H1 (cell line): ENCODE measurements around the gene FARSB. TPM values are rescaled to one million over a fixed set of nuclear protein-coding genes. Genes with fewer than 3 reads are reported as not detected.

ENCODE experiments used
- CTCF ChIA-PET: fragments of 300-600 bp; sonication (Branson Sonifier 250); formaldehyde crosslinking; loops from one replicate; lab custom pipeline; 2021; ENCODE audit not compliant: partially characterized antibody; lab: Charles Lee
- POLR2A ChIA-PET: fragments of 300-600 bp; sonication (Branson Sonifier 250); formaldehyde crosslinking; loops from one replicate; lab custom pipeline; 2021; ENCODE audit warnings: inconsistent platforms; ENCODE audit not compliant: partially characterized antibody; lab: Charles Lee
- DNase-seq, 2 experiments: peaks; one replicate each; pipeline versions ENCODE4 v3.0.0 to v3.0.0-alpha.2; 2010 to 2022; ENCODE audit warnings: low spot score in 2 of 2, low read depth in 1 of 2, mixed read lengths in 1 of 2
- FAIRE-seq: peaks from 2 replicates; lab custom pipeline; 2011; peaks lifted over from hg19 to GRCh38; lab: Jason Lieb, UNC
- H2AFZ ChIP-seq: 2 replicates; pipeline ENCODE4 v1.8.1; 2012; ENCODE audit warnings: low read length, inconsistent platforms
- H2AK5ac ChIP-seq: 2 replicates; pipeline ENCODE4 v1.6.1; 2013; ENCODE audit warnings: low read depth, low read length
- H2BK120ac ChIP-seq: replicated peaks from 2 replicates; pipeline ENCODE3; 2013; ENCODE audit warnings: low read depth, low read length, inconsistent platforms
- H2BK12ac ChIP-seq: 2 replicates; pipeline ENCODE4 v1.6.1; 2013; ENCODE audit warnings: low read depth, low read length
- H2BK15ac ChIP-seq: 2 replicates; pipeline ENCODE4 v1.6.1; 2013; ENCODE audit warnings: low read length
- H2BK20ac ChIP-seq: 2 replicates; pipeline ENCODE4 v1.6.1; 2013; ENCODE audit warnings: low read length
- H2BK5ac ChIP-seq: 2 replicates; pipeline ENCODE4 v1.6.1; 2013; ENCODE audit warnings: low read depth, low read length
- H3K14ac ChIP-seq: 2 replicates; pipeline ENCODE4 v1.6.1; 2013; ENCODE audit warnings: inconsistent platforms; ENCODE audit not compliant: insufficient read length
- H3K18ac ChIP-seq: 2 replicates; pipeline ENCODE4 v1.6.1; 2013; ENCODE audit warnings: low read length; ENCODE audit errors: extremely low read depth
- H3K23ac ChIP-seq: 2 replicates; pipeline ENCODE4 v1.6.1; 2013; ENCODE audit warnings: inconsistent platforms; ENCODE audit not compliant: insufficient read length
- H3K23me2 ChIP-seq: 2 replicates; pipeline ENCODE4 v1.6.1; 2013; ENCODE audit warnings: low read depth, low read length
- H3K27ac ChIP-seq: 2 replicates; pipeline ENCODE4 v1.6.1; 2011; ENCODE audit warnings: low read depth, low read length, inconsistent platforms
- H3K27me3 ChIP-seq, 4 experiments: replicated peaks in 1 of 4; 1 replicate in 1 of 4; 2 replicates in 3 of 4; pipeline versions ENCODE4 v1.6.1 to v1.8.1; 2011 to 2013; ENCODE audit warnings: low read length in 3 of 4, mild to moderate bottlenecking in 3 of 4, inconsistent platforms in 2 of 4, mixed read lengths in 2 of 4, moderate library complexity in 1 of 4; ENCODE audit not compliant: control insufficient read depth in 3 of 4, insufficient read depth in 3 of 4; ENCODE audit errors: extremely low read depth in 1 of 4
- H3K36me3 ChIP-seq, 4 experiments: 2 replicates each; pipeline versions ENCODE4 v1.6.1 to v1.8.1; 2011 to 2013; ENCODE audit warnings: mild to moderate bottlenecking in 4 of 4, low read length in 3 of 4, moderate library complexity in 2 of 4, control low read depth in 1 of 4, inconsistent platforms in 1 of 4; ENCODE audit not compliant: insufficient read depth in 4 of 4, control insufficient read depth in 2 of 4
- H3K4ac ChIP-seq: replicated peaks from 2 replicates; pipeline ENCODE3; 2013; ENCODE audit warnings: low read length, low read depth, mixed read lengths, inconsistent platforms; ENCODE audit not compliant: insufficient read length
- H3K4me1 ChIP-seq, 4 experiments: replicated peaks in 1 of 4; 1 replicate in 1 of 4; 2 replicates in 3 of 4; pipeline versions ENCODE4 v1.6.1 to v1.8.1; 2011 to 2013; ENCODE audit warnings: low read length in 3 of 4, inconsistent platforms in 2 of 4, mixed read lengths in 1 of 4; ENCODE audit not compliant: insufficient read depth in 4 of 4, control insufficient read depth in 3 of 4
- H3K4me2 ChIP-seq, 2 experiments: 2 replicates each; pipeline versions ENCODE4 v1.6.1 to v1.8.1; 2011 to 2013; ENCODE audit warnings: low read depth in 2 of 2, low read length in 2 of 2, control low read depth in 1 of 2, inconsistent platforms in 1 of 2, mild to moderate bottlenecking in 1 of 2; ENCODE audit not compliant: insufficient read depth in 1 of 2
- H3K4me3 ChIP-seq, 4 experiments: fragments of 200-600, 300-600 bp in 1 of 4; sonication (generic), shearing (Covaris generic), sonication (Bioruptor Twin) in 1 of 4; 2 replicates each; pipeline versions ENCODE4 v1.5.1 to v1.8.1; 2011 to 2016; ENCODE audit warnings: low read length in 4 of 4, low read depth in 3 of 4, control low read depth in 2 of 4, inconsistent platforms in 2 of 4, mild to moderate bottlenecking in 2 of 4, mixed read lengths in 1 of 4, moderate library complexity in 1 of 4; ENCODE audit not compliant: insufficient read depth in 2 of 4; ENCODE audit errors: extremely low read depth in 1 of 4
- H3K56ac ChIP-seq: replicated peaks from 2 replicates; pipeline ENCODE3; 2013; ENCODE audit warnings: low read depth, mild to moderate bottlenecking, mixed read lengths, low read length, inconsistent platforms; ENCODE audit not compliant: insufficient read length
- H3K79me1 ChIP-seq: 2 replicates; pipeline ENCODE4 v1.6.1; 2013; ENCODE audit warnings: low read depth, low read length, control low read depth
- H3K79me2 ChIP-seq, 2 experiments: 2 replicates each; pipeline versions ENCODE4 v1.6.1 to v1.8.1; 2012 to 2013; ENCODE audit warnings: low read length in 2 of 2, mild to moderate bottlenecking in 2 of 2, inconsistent platforms in 1 of 2; ENCODE audit not compliant: insufficient read depth in 2 of 2, control insufficient read depth in 1 of 2
- H3K9ac ChIP-seq, 4 experiments: replicated peaks in 1 of 4; 1 replicate in 1 of 4; 2 replicates in 3 of 4; pipeline versions ENCODE4 v1.6.1 to v1.8.1; 2011 to 2013; ENCODE audit warnings: low read depth in 3 of 4, low read length in 3 of 4, control low read depth in 2 of 4, mild to moderate bottlenecking in 2 of 4, moderate library complexity in 2 of 4, inconsistent platforms in 1 of 4; ENCODE audit errors: extremely low read depth in 1 of 4
- H3K9me3 ChIP-seq, 2 experiments: 2 replicates each; pipeline versions ENCODE4 v1.6.1 to v1.8.1; 2012 to 2013; ENCODE audit warnings: mild to moderate bottlenecking in 2 of 2, moderate library complexity in 2 of 2, control low read depth in 1 of 2, inconsistent platforms in 1 of 2, low read depth in 1 of 2, low read length in 1 of 2, mixed read lengths in 1 of 2; ENCODE audit not compliant: insufficient read depth in 2 of 2
- H4K20me1 ChIP-seq, 2 experiments: replicated peaks in 1 of 2; 2 replicates each; pipeline versions ENCODE3 to v1.8.1; 2011 to 2013; ENCODE audit warnings: inconsistent platforms in 2 of 2, low read length in 2 of 2, mild to moderate bottlenecking in 1 of 2; ENCODE audit not compliant: insufficient read depth in 2 of 2, control insufficient read depth in 1 of 2
- H4K5ac ChIP-seq: 2 replicates; pipeline ENCODE4 v1.6.1; 2013; ENCODE audit warnings: low read length, low read depth, mixed read lengths, inconsistent platforms; ENCODE audit not compliant: insufficient read length
- H4K8ac ChIP-seq: 2 replicates; pipeline ENCODE4 v1.8.0; 2013; ENCODE audit warnings: mild to moderate bottlenecking, moderate library complexity, low read length, inconsistent platforms; ENCODE audit not compliant: insufficient read depth; ENCODE audit errors: extremely low read depth
- H4K91ac ChIP-seq: replicated peaks from 2 replicates; pipeline ENCODE3; 2013; ENCODE audit warnings: low read length, mixed read lengths, inconsistent platforms; ENCODE audit not compliant: insufficient read length
- BCL11A ChIP-seq, 2 experiments: IDR thresholded peaks; one replicate each; pipeline ENCODE4 v1.6.1; 2011; ENCODE audit warnings: low read depth in 2 of 2, low read length in 2 of 2, mild to moderate bottlenecking in 2 of 2
- CHD1 ChIP-seq: IDR thresholded peaks from 2 replicates; pipeline ENCODE4 v1.6.1; 2012; ENCODE audit warnings: low read depth, low read length, improper control_type of control experiment
- CREB1 ChIP-seq: IDR thresholded peaks from 2 replicates; pipeline ENCODE4 v1.6.1; 2012; ENCODE audit warnings: inconsistent platforms
- CTBP2 ChIP-seq: IDR thresholded peaks from 2 replicates; pipeline ENCODE4 v1.7.0; 2011; ENCODE audit warnings: borderline replicate concordance, mild to moderate bottlenecking, moderate library complexity, mixed read lengths, low read length; ENCODE audit not compliant: insufficient read depth, insufficient read length
- JUN ChIP-seq: IDR thresholded peaks from 2 replicates; pipeline ENCODE4 v1.6.1; 2011; ENCODE audit warnings: low read depth, mild to moderate bottlenecking, improper control_type of control experiment, low read length
- KDM4A ChIP-seq: IDR thresholded peaks from one replicate; pipeline ENCODE4 v1.7.1; 2012; ENCODE audit warnings: low read depth, mild to moderate bottlenecking, moderate library complexity, low read length, inconsistent platforms; ENCODE audit not compliant: severe bottlenecking
- RFX5 ChIP-seq: IDR thresholded peaks from 2 replicates; pipeline ENCODE4 v1.6.1; 2011; ENCODE audit warnings: low read depth, low read length, improper control_type of control experiment, borderline replicate concordance
- SAP30 ChIP-seq: fragments of 300-600 bp; sonication (generic); IDR thresholded peaks from 2 replicates; pipeline ENCODE4 v1.7.1; 2012; ENCODE audit warnings: low read length, moderate library complexity, mild to moderate bottlenecking, inconsistent platforms; ENCODE audit not compliant: insufficient read depth, insufficient replicate concordance
- SP4 ChIP-seq: IDR thresholded peaks from 2 replicates; pipeline ENCODE4 v1.6.1; 2012; ENCODE audit warnings: low read length, inconsistent platforms
- SRF ChIP-seq: IDR thresholded peaks from 2 replicates; pipeline ENCODE4 v1.6.1; 2011; ENCODE audit warnings: mild to moderate bottlenecking, low read depth, low read length, moderate library complexity
- SUZ12 ChIP-seq: fragments of 200-600 bp; sonication (generic); IDR thresholded peaks from 2 replicates; pipeline ENCODE4 v1.6.1; 2012; ENCODE audit warnings: mild to moderate bottlenecking, inconsistent platforms, low read length, moderate library complexity, mixed read lengths
- WGBS, 2 experiments: shearing (Covaris generic) in 1 of 2; methylation state at CpG; one replicate each; pipeline versions ENCODE4 v1.1.6 to v1.1.7; 2013 to 2015; ENCODE audit warnings: low lambda C conversion rate in 2 of 2, mixed read lengths in 2 of 2, inconsistent platforms in 1 of 2, low coverage in 1 of 2, missing lambda C conversion rate in 1 of 2; ENCODE audit not compliant: insufficient replicate concordance in 2 of 2, insufficient coverage in 1 of 2, insufficient read length in 1 of 2; ENCODE audit errors: extremely low coverage in 1 of 2, missing lambda C conversion rate in 1 of 2; 5-methylcytosine and 5-hydroxymethylcytosine counted together
- polyA plus RNA-seq, 7 experiments: library from polyadenylated mRNA; depleted of rRNA in 3 of 7; stranded (reverse) in 5 of 7; unstranded in 2 of 7; fragments of >200 nt in 5 of 7; fragments of 200-250 nt in 2 of 7; gene quantifications; 1 replicate in 5 of 7; 2 replicates in 1 of 7; 4 replicates in 1 of 7; pipeline versions ENCODE4 v1.2.1 to v1.2.3, GENCODE V29; 2011 to 2013; ENCODE audit warnings: missing spikeins in 2 of 7, mixed read lengths in 2 of 7
- total RNA-seq: library from RNA; stranded (reverse); fragmentation: NEBNext Ultra II Directional; extraction: Animal tissue kit (Norgen Biotek cat#: 25700); gene quantifications from 2 replicates; pipeline ENCODE4 v1.2.1, GENCODE V29; 2021
- TF ChIP-seq, protein P1 (sequence below), 3 experiments: IDR thresholded peaks; 1 replicate in 2 of 3; 2 replicates in 1 of 3; pipeline versions ENCODE4 v1.5.1 to v1.6.1; 2011; ENCODE audit warnings: low read length in 3 of 3, mild to moderate bottlenecking in 3 of 3, inconsistent platforms in 2 of 3, low read depth in 1 of 3, moderate library complexity in 1 of 3; ENCODE audit not compliant: insufficient read depth in 1 of 3; ENCODE audit errors: control extremely low read depth in 1 of 3

The FARSB gene
- total and polyA plus RNA-seq, 2 of the 8 experiments (the other 6 are each of a cell fraction or from before 2014, with no cell fraction given): 21.0 to 37.9 TPM

DNA sequence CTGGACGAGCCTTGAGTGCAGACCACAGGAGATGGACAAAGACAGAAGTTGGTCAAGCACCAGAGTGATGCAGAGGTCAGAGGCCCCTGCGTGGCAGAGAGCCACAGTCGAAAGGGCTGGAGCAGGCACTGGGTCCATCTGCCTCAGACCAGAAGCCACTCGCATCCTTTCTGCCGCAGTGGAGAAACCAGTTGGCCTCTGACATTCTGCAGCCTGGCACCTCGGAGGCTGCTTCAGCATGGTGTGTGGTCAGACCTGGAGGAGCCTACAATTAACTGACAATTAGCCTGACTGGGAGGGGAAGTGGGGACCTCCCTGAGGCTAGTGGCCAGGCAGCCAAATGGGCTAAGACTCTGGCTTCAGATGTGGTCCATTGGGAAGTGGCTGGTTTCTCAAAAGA is 120.4 kb downstream of the FARSB start:
- Histone ChIP-seq H3K36me3 (no peaks in the 10 kb centered on the region), H3K79me2 (no peaks in the 10 kb centered on the region), H3K23me2 (no peaks in the 10 kb centered on the region), H3K18ac (no peak overlapping the region), H2BK12ac (no peak overlapping the region), H2AFZ (0 out of 2 replicates have a peak overlapping the region, but pooled peaks have one; percentile 17), H4K91ac (no peak overlapping the region), H2BK20ac (no peak overlapping the region), H2BK5ac (no peak overlapping the region), H2BK120ac (no peak overlapping the region), H3K79me1 (no peaks in the 10 kb centered on the region), H3K4me3 (no peak overlapping the region), H3K4ac (no peak overlapping the region), H3K14ac (no peak overlapping the region), H3K56ac (no peak overlapping the region), H4K20me1 (no peaks in the 10 kb centered on the region), H4K5ac (no peak overlapping the region), H3K4me1 (peaks cover 0 to 2% (median 0%) of the 10 kb centered on the region in 4 experiments; a peak in 2 of 7 replicates), H3K9ac (no peak overlapping the region), H2BK15ac (no peak overlapping the region), H3K27ac (no peak overlapping the region), H4K8ac (no peak overlapping the region), H3K23ac (no peak overlapping the region), H3K4me2 (no peak overlapping the region), H3K27me3 (no peaks in the 10 kb centered on the region), H3K9me3 (no peaks in the 10 kb centered on the region; a peak in 1 of 4 replicates), H2AK5ac (no peak overlapping the region)
- ChIA-PET CTCF (interaction anchor here (1.6 kb wide), 1 partner anchor 29 kb away, joined by 4 read pairs; no protein-coding TSS in a partner anchor), POLR2A (interaction anchor here (1.2 kb wide), 1 partner anchor 16 kb away, joined by 3 read pairs; no protein-coding TSS in a partner anchor)
- FAIRE-seq: no peak
- WGBS, 2 experiments: 84% methylated on average over 6 of the region's 6 CpGs; no CpG with 5 or more reads in 1 of the 2 experiments
- no peak for DNase-seq
- TF ChIP-seq, protein P1, sequence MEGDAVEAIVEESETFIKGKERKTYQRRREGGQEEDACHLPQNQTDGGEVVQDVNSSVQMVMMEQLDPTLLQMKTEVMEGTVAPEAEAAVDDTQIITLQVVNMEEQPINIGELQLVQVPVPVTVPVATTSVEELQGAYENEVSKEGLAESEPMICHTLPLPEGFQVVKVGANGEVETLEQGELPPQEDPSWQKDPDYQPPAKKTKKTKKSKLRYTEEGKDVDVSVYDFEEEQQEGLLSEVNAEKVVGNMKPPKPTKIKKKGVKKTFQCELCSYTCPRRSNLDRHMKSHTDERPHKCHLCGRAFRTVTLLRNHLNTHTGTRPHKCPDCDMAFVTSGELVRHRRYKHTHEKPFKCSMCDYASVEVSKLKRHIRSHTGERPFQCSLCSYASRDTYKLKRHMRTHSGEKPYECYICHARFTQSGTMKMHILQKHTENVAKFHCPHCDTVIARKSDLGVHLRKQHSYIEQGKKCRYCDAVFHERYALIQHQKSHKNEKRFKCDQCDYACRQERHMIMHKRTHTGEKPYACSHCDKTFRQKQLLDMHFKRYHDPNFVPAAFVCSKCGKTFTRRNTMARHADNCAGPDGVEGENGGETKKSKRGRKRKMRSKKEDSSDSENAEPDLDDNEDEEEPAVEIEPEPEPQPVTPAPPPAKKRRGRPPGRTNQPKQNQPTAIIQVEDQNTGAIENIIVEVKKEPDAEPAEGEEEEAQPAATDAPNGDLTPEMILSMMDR (IDR thresholded peaks at IDR 0.05; ENCODE audit: control extremely low read depth in 1 of 3, insufficient read depth in 1 of 3, low read depth in 1 of 3, low read length in 3 of 3): no peak
- TF ChIP-seq KDM4A: no peak
- no peak for TF ChIP-seq CREB1
- TF ChIP-seq SRF: no peak
- no peak for TF ChIP-seq SUZ12
- no peak for TF ChIP-seq JUN
- TF ChIP-seq RFX5: no peak
- TF ChIP-seq BCL11A (IDR thresholded peaks at IDR 0.05; ENCODE audit: low read depth in 2 of 2, low read length in 2 of 2): no peak
- TF ChIP-seq SAP30: no peak
- no peak for TF ChIP-seq CHD1
- TF ChIP-seq CTBP2: no peak
- no peak for TF ChIP-seq SP4
